ENCODE results near the gene GOLT1A. TPM values are rescaled to one million over a fixed set of nuclear protein-coding genes. Genes with fewer than 3 reads are reported as not detected.

GOLT1A gene
- total and polyA plus RNA-seq, 4 donors, result 14.1 to 103 (median 52.7) TPM

DNA sequence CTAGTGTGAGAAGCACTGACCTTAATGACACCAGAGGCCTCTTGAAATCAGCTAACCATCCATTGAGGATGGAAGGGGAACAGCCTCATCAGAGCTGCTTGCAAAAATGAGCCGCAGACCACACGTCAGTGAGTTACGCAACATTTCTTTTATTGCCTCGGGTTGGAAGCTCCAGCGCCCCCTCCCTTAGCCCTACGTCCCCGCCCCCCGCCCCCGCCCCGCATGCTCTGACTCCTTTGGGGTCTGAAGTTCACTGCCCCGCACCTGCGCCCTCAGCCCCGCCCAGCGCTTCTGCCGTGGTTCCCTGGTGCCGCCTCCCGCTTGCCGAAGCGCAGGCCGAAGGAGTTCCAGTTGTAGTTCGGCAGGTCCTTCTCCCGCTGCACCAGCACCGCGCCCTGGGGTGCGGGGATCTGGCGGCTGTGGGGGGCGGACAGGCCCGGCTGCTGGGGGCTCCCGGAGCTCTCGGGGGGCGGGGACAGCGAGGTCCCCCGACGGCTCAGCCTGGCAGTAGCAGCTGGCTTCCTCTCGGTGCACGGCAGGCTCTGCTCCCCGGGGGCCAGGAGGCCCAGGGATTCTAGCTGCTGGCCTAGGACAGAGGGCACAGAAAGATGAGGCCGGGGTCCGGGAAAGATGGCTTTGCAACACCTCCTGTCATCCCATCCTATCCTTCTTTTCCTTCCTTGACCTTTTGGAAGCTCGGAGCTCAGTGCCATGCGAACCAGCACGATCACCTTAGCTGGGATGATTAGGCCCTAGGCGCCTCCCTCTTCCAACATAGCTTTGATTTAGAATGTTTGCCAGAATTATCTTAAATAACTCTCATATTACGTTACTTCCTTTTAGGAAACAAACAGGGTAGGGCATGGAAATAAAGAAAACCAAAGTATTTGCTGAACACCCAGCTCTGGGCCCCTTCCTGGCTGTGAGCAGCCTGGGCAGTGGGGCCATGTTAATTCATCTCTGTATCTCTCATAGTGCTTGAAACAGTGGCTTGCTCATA, 23.3 kb downstream of the GOLT1A start:
- TF ChIP-seq GABPA (IDR thresholded peaks at IDR 0.05 in 1 of 2, conservative IDR thresholded peaks at IDR 0.05 in 1 of 2) (no peak), YY1 (IDR thresholded peaks at IDR 0.05) (no peak), EGR1 (IDR thresholded peaks at IDR 0.05; ENCODE audit: low read depth in 2 of 2) (no peak), FOXA2 (IDR thresholded peaks at IDR 0.05) (no peak), TAF1 (conservative IDR thresholded peaks at IDR 0.05) (no peak), RAD21 (IDR thresholded peaks at IDR 0.05) (no peak), HNF4G (IDR thresholded peaks at IDR 0.05) (no peak), JUND (IDR thresholded peaks at IDR 0.05) (no peak), ZBTB33 (IDR thresholded peaks at IDR 0.05) (no peak), CTCF (IDR thresholded peaks at IDR 0.05; ENCODE audit: low read depth, low read length, missing input control) (no peak), SP1 (IDR thresholded peaks at IDR 0.05) (no peak), HNF4A (conservative IDR thresholded peaks at IDR 0.05) (no peak)
- TF ChIP-seq, protein P1, sequence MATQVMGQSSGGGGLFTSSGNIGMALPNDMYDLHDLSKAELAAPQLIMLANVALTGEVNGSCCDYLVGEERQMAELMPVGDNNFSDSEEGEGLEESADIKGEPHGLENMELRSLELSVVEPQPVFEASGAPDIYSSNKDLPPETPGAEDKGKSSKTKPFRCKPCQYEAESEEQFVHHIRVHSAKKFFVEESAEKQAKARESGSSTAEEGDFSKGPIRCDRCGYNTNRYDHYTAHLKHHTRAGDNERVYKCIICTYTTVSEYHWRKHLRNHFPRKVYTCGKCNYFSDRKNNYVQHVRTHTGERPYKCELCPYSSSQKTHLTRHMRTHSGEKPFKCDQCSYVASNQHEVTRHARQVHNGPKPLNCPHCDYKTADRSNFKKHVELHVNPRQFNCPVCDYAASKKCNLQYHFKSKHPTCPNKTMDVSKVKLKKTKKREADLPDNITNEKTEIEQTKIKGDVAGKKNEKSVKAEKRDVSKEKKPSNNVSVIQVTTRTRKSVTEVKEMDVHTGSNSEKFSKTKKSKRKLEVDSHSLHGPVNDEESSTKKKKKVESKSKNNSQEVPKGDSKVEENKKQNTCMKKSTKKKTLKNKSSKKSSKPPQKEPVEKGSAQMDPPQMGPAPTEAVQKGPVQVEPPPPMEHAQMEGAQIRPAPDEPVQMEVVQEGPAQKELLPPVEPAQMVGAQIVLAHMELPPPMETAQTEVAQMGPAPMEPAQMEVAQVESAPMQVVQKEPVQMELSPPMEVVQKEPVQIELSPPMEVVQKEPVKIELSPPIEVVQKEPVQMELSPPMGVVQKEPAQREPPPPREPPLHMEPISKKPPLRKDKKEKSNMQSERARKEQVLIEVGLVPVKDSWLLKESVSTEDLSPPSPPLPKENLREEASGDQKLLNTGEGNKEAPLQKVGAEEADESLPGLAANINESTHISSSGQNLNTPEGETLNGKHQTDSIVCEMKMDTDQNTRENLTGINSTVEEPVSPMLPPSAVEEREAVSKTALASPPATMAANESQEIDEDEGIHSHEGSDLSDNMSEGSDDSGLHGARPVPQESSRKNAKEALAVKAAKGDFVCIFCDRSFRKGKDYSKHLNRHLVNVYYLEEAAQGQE (IDR thresholded peaks at IDR 0.05), result no peak
- WGBS, result 16% methylated on average over 44 of the region's 44 CpGs
- Histone ChIP-seq H3K9me3 (ENCODE audit: control insufficient read depth in 4 of 4, low read length in 3 of 4) (no peaks in the 10 kb centered on the region), H3K4me1 (ENCODE audit: control insufficient read depth in 4 of 4, insufficient read depth in 4 of 4, low read length in 3 of 4) (peaks cover 0 to 3% (median 0%) of the 10 kb centered on the region in 4 donors), H3K36me3 (ENCODE audit: control insufficient read depth in 4 of 4, insufficient read depth in 3 of 4, low read depth in 1 of 4, low read length in 3 of 4) (no peaks in the 10 kb centered on the region), H3K9ac (ENCODE audit: low read depth in 1 of 2, low read length in 2 of 2) (no peak overlapping the region), H3K4me3 (ENCODE audit: low read depth in 1 of 3, low read length in 3 of 3) (peak overlapping the region in 1 of 3 donors; percentile 32), H3K27me3 (ENCODE audit: control insufficient read depth in 4 of 4, insufficient read depth in 4 of 4, low read length in 3 of 4) (peaks cover 0 to 3% (median 0%) of the 10 kb centered on the region in 4 donors), H3K27ac (ENCODE audit: low read depth in 1 of 2, low read length in 2 of 2) (no peak overlapping the region)
- DNase-seq (ENCODE audit: low spot score), result peak; percentile 75
